ENCODE results near the gene NADK.

The NADK gene

DNA sequence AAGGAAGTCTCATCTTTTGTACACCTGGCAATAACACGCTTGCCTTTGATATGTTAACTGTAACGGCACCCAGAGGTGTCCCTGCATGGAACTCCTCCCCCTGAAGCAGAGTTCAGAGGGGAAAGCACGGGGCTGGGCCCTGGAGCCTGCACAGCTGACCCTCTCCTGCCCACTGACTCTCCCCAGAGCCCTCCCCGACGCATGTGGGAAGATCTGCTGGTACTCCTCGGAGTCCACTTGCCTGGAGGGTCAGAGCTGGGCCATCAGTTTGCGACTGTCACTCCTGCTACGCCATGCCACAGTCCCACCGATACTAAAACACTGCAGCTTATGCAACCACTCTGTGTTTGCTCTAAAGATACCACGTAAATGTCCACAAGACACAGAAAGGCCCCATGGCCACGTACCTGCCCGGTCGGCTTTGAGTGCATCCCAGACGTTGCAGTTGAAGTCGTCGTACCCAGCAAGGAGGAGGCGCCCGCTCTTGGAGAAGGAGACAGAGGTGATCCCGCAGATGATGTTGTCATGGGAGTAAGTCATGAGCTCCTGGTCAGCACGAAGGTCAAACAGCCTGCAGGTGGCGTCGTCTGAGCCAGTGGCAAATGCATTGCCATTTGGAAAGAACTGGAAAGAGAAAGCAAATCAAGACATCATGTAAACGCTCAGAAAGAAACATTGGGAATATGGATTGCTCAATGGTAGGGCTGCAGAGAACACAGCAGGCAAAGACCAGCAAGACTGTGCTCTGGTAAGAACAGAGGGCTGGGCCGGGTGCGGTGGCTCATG is 10.6 kb upstream of the NADK start:
- DNase-seq, result no peak

DNA sequence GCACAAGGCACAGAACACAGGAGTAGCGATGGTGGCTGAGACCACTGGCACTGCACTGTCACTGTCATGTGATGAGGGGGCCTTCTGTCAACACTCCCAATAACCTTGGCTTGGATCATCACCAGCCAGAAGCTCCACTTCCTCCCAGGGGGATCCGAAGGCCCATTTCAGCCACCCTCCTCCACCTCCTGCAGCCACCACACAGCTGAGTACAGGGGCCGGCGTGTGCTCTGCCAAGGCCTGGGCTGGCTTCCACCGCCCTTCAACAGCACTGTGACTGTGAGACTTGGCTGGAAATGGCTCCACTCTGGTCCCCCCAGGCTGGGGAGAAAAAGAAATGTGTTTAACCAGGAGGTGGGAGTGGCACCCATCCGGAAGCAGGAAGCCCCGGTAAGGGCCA is 9.9 kb upstream of the NADK start:
- DNase-seq, result no peak

DNA sequence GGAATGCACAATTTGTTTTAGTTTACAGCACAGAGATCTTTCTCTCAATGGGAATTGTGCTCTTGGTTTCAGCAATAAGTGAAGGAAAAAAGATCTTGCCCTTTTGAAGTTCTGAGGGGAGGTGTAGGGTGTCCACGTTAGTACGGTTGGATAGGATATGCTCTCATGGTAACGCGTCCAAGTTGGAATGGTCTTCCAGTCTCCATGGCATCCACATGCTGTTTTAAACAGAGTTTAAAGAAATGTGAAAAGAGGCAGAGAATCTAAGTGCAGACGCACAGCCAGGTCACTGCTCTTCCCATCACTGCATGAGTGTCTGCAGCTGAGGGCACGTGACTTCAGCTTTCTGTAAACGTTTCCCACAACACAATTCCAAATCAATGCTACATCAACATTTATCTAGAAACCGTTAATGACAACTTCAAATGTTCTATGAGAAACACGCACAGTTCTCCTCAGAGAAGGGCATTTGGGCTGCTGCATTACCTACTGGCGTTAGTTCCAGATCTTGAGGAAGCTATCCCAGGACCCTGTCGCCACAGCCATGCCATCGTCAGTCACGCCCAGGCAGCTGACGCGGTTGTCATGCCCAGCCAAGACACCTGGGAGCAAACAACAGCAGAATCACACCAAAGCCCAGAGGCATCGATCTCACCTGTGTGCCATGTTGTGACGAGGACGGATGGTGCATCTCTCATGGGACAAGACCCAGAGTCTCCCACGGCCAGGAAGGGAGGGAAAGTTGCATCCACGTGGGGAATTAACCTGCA is 8.8 kb upstream of the NADK start:
- no peak for DNase-seq

DNA sequence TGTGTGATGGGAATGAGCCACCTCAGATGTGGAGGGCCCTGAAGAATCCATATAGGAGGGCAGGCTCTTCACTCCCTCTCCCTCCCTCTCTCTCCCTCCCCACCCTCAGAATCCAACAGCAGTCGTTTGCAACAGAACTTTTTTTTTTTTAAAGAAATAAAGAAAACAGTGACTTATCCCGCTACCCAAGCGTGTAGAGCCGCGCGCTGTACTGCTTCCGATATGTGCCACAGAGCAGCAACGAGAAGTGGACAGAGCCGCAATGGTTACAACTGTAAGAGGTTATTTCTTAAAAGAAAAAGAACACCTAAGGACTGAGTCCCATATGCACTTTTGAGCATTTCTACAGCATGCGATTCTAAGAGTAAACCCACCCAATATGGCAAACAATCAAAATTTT is 7.4 kb upstream of the NADK start:
- DNase-seq, result no peak

DNA sequence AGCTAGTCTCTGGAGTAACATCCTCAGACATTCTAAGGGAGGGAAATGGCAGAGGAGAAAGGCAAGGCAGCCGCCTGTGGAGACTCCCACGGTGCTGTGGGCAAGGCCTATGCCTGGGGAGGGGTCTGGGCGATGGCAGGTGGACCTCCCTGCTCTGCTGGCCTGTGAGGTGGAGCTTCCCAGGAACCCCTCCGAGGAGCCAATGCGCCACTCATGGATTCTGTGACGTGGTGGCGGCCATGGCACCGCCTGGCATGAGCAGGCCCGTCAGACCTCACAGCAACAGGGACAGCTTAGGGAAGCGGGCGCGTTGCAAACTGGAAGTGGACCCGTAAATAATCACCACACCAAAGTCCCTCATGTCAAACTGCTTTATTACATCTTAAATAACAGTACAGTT is 6.7 kb upstream of the NADK start:
- no peak for DNase-seq

DNA sequence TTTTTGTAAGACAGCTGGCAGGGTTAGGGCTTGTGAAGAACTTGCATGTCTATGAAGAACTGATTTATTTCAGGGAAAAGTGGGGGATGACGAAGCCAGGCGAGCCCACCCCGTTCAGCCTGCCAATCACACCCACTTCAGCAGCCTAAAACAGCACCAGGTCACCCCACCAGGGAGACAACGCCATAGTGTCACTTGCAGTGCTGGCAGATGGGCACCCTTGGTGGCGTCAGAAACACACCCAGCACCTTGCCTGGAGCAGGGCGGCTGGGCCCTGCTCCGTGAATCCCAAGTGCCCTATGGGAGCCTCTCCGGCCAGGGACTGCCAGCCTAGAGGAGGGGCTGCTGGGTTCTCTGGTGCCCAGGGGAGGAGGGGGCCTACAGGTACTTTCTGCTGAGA is 5.0 kb upstream of the NADK start:
- no peak for DNase-seq

DNA sequence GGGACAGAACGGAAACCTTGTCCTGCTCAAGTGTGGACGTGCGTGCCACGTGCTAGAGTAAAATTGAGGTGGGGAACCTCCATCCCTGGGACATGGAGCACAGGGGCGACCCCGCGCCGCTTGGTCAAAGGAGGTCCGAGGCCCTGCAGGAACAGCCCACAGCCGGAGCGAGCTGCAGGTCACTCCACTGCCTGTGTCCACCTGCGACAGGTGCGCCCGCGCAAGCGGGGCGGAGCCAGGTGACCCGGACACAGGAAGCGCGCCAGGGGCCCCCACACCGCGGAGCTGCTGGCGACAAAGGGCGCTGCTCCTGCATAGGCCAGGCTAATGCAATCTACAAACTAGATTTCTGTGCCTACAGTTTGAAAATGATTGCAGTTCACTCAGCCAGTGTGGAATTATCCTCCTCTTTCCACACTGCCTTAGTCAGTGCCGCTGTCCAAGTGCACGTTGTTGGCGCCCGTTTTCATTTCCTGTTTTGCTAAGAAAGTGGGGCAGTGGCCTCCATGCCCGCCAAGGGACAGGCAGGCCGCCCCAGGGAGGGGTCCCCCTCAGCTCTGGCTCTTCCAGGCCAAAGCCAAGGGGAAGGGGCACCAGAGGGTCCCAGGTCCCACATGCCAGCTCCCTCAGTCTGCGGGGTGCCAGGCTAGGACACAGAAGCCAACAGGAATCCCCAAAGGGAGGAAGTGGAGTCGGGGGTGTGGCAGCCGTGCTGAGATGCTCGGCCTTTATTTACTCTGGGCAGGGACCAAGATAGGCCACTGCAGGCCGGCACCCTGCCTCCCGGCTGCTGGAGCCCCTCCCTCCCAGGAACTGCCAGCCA is 4.3 kb upstream of the NADK start:
- peak; percentile 67 for DNase-seq

DNA sequence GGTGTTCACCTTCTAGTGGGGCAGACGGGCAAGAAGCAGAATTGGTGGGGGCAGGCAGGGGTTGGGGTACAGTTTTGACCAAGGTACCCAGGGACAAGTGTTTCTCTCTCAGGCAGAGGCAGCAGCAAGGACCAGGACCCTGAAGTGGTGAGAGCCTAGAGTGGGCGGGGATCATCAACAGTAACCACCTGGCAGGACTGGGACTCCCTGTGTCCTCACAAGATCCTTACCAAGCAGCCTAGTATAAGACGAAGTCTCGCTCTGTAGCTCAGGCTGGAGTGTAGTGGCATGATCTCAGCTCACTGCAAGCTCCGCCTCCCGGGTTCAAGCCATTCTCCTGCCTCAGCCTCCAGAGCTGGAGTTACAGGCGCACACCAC is 3.2 kb upstream of the NADK start:
- no peak for DNase-seq

DNA sequence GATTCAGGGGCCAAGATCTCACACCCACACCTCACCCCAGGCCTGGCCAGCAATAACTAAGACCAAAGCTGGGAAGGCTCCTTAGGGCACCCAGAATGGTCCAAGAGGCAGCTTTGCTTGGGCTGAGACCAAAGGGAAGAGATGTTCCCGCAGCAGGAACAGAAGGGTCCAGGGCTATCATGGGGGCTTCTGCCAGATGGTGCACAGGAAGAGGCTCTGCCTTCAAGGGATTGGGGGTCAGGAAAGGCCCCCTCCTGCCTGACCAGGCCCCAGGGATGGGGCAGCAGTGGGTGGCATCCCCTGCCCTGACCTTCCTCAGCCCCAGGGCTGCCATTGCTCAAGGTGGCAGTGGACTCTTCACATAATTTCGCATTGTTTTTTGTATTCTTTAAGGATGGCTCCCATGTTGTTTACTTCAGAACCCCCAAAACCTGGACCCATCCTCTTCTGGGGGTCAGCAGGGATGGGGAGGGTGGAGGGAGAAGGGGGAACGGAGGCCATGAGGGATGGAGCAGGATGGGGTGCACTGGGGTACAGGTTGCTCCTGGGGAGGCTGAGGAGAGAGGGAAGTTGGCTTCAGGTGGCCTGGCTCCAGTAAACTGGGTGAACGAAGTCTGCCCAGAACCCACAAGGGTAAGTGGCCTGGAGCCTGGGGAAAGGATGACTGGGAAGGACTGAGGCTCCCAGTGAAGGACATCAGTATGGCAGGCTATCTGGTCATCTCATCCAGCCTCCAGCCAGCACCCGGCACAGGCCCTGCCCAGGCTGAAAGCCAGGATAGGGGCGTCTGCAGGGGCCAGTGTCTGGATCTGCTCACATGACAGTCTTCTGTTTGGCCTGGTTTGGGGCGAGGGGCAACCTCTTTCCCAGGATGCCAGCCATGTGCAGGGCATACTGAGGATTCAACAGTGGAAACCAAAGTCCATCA is 2.6 kb upstream of the NADK start:
- no peak for DNase-seq

DNA sequence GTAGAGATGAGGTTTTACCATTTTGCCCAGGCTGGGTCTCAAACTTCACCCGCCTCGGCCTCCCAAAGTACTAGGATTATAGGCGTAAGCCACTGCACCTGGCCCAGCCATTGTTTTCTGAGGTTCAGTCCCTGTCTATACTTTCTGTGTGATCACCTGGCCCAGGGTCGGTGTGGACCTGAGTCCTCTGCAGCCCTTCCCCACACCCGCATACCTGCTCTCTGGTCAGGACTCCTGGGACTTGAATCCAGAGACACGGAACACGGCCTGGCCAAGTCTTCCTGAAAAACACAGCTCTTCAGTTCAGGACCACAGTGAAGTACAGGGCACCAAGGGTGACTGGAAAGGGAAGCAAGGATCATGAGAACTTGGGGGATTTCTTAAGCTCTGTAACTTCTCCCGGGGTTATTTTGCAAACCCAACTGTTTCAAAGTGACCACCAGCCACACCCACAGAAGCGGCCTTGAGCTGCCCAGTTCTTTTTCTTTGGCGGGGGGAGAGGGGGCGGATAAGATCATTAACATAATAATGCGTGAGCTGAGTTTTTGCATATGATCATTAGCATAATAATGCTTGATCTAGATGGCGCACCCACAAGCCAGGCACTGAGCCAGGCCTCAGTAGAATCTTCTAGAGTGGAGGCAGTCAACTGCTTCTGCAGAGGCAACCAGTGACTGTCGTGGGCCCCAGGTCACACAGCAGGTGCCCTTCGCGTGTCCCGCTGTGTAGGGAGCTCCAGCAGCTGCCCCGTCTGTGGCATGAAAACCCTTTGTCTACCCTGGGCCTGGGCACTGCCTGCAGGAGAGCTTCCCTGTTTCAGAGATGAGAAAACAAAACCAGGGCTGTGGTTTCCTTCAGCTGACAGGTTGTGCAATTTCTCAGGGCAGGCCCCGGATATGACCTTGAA is 1.7 kb upstream of the NADK start:
- DNase-seq, result no peak

DNA sequence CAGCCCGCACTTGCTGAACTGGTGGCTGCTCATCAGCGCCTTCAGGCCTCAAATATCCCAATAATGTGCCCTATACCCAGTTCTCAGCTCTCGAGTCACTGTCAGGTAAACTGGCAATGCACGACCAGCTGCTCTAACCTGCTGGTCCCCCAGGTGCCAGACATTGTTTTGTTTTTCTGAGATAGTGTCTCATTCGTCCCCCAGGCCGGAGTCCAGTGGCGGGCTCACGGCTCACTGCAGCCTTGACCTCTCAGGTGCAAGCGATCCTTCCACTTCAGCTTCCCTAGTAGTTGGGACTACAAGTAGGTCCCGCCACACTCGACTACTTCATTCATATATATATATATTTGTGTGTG is 1.0 kb upstream of the NADK start:
- DNase-seq, result no peak

DNA sequence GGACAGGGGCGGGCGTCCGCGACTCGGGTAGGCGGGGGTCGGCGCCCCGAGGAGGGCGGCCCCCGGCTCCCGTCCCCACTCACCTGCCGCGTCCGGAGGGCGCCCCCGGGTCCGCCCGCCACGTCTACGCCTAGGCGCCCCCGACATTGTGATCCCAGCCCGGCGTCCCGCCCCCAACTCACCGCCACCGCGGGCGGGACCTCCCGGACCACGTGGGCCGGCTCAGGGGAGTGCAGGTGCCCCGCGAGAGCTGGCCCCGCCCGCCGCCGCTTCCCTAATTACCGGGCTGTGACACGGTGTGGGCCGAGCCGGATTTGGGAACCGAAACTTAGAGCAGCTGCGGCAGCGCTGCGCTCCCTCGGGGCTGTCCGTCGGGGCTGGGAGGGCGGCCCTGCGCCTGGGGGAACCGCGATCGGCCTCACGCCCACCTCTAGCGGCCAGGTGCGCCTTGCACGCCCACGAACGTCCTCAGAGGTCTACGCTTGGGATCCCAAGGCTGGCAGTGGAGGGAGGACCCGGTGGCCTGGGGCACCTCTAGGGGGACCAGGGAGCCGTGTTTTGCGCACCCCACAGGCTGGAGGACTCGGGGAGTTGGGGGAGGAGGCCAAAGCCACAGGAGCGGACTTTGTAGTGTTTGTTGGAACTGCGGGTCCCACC is 521 bp upstream of the NADK start:
- DNase-seq, result peak; percentile 76

DNA sequence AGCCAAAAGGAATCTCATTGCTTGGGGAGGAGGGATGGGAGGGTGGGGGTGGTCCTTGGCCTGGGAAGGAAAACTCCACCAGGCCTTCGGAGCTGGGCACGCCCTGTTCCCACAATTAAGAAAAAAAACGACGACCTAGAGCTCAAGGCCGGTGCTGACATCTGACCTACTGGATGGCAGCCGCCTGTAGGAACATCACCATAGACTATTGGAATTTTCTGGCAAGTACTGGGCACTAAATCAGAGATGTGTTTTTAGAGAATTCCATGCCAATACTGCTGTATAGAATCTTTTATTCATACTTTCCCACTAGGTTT is 729 bp downstream of the NADK start:
- DNase-seq, result no peak

DNA sequence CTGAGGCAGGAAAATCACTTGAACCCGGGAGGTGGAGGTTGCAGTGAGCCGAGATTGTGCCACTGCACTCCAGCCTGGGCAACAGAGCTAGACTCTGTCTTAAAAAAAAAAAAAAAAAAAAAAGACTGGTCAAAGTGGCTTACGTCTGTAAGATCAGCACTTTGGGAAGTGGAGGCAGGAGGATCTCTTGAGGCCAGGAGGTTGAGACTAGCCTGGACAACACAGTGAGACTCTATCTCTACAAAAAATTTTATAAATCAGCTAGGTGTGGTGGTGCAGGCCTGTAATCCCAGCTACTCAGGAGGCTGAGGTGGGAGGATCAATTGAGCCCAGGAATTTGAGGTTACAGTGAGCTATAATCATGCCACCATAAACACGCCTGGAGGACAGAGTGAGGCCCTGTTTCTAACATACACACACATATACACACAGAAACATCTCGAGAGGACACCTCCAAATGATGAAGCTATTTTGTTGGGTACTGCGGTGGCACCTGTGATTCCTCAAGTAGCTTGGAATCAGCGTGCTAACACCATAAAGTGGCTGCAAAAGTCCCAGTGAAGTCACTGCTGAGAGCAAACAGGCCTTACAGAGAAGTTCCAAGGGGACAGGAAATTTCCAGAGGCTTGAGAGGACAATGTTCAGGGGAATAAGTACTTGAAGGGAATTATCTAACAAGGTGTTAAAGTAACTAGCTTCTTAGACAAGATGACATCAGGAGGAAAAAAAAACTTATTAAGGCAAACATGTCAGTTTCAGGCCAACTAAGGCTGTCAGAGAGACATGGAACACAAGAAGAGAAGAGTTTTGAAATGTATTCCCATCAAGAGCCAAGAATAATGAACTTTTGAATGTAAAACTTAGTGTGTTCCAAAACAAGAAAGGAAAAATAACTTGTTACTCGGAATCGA is 1.3 kb downstream of the NADK start:
- no peak for DNase-seq

DNA sequence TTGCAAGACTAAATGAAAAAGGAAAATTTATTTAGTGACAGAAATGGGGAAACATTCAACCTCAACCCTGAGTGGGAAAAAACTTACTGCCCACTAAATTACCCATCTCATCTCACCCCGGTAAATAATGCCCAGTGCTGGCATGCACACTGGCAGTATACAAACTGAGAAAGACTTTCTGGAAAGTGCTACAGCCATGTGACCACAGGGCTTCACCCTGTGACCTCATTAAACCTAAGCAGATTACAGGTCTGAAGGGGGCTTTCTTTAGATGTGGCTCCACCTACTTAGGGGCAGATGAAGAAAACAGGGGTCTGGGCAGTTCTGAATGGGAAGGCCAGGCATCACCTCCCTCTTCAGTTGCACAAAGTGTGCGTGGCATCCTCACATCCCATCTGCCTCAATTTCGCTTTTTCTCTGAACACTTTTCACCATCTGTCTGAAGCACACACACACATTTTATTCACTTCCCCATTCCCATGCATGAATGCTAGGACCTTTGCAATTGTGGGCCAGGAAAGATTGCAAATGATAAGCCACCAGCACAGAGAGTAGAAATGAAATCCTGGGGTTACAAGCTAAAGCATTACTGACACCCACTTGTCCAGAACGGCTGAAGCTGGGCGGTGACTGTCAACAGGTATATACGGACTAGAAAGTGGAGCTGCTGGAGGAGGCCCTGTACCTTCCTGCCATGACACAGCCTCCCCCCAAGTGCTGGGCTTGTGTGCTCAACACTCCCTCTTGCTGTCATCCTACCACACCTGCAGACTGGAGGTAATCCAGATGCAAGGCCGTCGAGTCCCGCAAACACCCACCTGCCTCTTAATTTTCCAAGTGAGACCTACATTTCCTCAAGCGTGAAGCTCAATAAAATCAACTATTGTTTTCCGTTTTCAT is 2.7 kb downstream of the NADK start:
- DNase-seq, result no peak

DNA sequence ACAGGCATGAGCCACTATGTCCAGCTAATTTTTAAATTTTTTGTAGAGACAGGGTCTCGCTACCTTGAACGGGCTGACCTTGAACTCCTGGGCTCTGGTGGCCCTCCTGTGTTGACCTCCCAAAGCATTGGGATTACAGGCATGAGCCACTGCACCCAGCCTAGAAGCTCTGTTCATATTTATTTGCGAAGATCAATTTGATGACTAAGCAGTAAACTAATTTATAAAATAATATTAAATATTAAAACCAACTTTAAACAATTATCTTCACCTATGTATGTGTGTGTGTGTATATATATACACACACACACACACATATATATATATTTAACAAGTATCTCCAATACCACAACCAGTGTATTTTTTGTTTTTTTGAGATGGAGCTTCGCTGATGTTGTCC is 4.4 kb downstream of the NADK start:
- DNase-seq, result no peak

DNA sequence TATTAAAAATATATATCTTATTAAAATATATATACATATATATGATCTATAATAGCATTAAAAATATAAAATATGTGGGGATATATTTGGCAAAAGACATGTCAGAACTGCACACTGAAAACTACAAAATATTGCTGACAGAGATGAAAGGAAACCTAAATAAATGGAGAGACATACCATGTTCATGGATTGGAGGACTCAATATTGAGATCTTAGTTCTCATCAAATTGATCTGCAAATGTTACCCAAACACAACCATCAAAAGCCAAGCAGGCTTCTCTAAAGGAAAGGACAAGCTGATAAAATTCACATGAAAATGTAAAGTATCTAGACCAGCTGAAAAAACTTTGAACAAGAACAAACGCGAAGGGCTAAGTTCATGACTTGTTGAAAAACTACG is 7.2 kb downstream of the NADK start:
- no peak for DNase-seq

DNA sequence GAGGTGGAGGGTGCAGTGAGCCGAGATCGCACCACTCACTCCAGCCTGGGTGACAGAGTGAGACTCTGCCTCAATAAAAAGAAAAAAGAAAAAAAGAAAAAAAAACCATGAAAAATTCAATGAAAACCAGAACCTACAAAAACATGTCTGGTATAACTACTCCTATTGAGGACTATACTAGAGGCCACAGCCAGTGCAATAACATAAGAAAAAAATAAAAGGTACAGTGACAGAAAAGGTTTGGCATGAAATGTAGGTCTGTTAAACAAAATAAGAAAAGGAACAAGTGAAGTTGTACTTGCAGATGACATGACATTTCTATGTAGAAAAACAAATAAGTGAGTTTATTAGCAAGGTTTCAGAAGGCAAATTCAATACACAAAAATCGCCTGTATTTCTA is 8.2 kb downstream of the NADK start:
- no peak for DNase-seq

All from right kidney (tissue), 1 donor.